ENCODE measurements around the gene RNU6-1.

Gene RNU6-1

DNA sequence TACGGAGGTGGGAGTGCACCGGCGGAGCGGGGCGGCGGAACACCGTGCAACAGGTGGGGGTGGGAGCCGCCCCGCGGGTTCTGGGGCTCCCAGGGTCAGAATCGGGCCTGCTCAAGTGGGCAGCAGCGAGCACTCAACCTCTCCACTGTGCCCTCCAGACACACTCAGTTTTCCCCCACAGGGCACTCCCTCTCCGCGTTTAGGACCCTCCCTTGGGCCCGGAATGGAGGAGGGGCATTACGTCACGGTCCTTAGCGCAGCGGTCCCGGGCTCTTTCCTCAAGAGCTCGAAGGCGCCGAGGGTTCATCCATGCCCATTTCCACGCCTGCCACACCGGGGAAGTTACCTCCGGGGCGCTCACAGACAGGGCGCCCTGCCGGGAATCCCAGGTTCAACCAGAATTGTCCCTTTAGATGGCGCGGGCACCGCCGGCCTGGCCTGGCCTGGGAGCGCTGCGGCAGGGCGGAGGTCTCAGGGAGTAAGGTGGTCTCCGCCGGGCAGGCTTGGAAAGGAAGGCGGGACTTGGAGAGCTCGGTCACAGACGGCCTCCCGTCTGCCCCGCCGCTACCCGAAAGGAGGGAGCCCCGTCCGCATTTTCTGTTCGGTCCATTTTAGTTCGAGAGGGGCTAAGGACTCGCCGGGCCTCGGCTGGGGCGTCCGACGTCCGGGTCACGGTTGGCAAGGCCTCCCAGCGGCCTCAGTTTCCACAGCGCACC is 5.1 kb downstream of the RNU6-1 start:
- FAIRE-seq (no peak), DNase-seq (ENCODE audit: insufficient read length, low spot score) (no peak)

GRCh38 chr15:67833710-67834511 is 5.9 kb downstream of the RNU6-1 start:
- DNase-seq (ENCODE audit: insufficient read length, low spot score), result no peak
- FAIRE-seq, result peak; percentile 85

- FAIRE-seq (no peak), DNase-seq (ENCODE audit: insufficient read length, low spot score) (no peak)
Observed at GRCh38 chr15:67832897-67833709, 6.7 kb downstream of the RNU6-1 start.

GRCh38 chr15:67832031-67832551 is 7.8 kb downstream of the RNU6-1 start:
- FAIRE-seq (no peak), DNase-seq (ENCODE audit: insufficient read length, low spot score) (no peak)

GRCh38 chr15:67831363-67831762 is 8.5 kb downstream of the RNU6-1 start:
- DNase-seq (ENCODE audit: insufficient read length, low spot score), result no peak
- FAIRE-seq, result no peak

- DNase-seq (ENCODE audit: insufficient read length, low spot score) (no peak), FAIRE-seq (no peak)
Observed at GRCh38 chr15:67829647-67830504, 10.0 kb downstream of the RNU6-1 start.

GRCh38 chr15:67828969-67829646 is 10.7 kb downstream of the RNU6-1 start:
- FAIRE-seq (no peak), DNase-seq (ENCODE audit: insufficient read length, low spot score) (no peak)

DNA sequence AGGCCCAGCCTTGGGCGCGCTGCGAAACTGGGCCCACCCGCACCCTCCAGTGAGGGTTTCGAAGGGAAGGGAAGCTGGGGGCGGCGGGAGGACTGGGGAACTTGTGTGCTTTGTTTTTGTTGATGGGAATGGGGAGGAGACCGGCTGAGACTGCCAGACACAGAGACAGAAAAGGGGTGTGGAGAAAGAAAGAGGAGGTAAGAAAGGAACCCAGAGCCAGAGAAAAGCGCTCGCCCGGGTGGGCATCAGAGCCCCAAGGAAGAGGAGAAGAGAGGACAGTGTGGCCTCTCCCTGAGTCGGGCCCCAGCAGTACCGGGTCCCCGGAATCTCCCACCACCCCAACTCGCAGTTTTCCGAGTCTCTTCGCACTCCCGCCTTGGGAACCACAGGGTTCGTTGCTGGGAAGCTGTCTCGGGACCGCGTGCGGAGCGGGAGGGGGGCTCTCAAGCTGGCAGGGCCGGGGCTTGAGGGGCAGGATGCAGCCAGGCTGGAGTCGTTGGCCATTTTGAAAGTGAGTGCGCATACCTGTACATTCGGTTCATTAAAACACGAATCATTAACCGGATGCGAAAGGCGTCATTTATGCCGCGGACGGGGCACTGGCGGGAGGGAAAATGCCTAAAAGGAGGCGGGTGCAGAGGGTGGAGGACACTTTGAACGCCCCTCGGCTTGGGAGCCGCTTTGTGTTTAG is 11.4 kb downstream of the RNU6-1 start:
- DNase-seq (ENCODE audit: insufficient read length, low spot score), result no peak
- FAIRE-seq, result no peak

DNA sequence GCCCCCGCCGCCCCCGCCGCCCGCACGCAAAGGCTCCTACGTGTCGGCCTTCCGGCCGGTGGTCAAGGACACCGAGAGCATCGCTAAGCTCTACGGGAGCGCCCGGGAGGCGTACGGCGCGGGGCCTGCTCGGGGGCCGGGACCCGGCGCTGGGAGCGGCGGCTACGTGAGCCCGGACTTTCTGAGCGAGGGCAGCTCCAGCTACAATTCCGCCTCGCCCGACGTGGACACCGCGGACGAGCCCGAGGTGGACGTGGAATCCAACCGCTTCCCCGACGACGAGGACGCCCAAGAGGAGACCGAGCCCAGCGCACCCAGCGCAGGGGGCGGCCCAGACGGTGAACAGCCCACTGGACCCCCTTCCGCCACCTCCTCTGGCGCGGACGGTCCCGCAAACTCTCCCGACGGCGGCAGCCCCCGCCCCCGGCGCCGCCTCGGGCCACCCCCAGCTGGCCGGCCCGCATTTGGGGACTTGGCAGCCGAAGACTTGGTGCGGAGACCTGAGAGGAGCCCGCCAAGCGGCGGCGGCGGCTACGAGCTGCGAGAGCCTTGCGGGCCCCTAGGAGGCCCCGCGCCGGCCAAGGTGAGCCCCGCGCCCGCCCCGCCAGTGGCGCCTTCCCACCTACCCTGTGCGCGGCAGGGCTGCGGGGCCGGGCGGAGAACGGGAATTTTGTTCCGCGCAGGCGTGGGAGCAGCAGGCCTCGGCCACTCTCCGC is 12.1 kb downstream of the RNU6-1 start:
- no peak for FAIRE-seq

GRCh38 chr15:67826717-67827561 is 12.9 kb downstream of the RNU6-1 start:
- FAIRE-seq, result no peak

More for the DNA sequence above, 12.1 kb downstream of the RNU6-1 start:
- no peak for DNase-seq (ENCODE audit: insufficient read length, low spot score)

GRCh38 chr15:67825881-67826716 is 13.7 kb downstream of the RNU6-1 start:
- FAIRE-seq (peak; percentile 65), DNase-seq (ENCODE audit: insufficient read length, low spot score) (no peak)

More at GRCh38 chr15:67826717-67827561, 12.9 kb downstream of the RNU6-1 start:
- no peak for DNase-seq (ENCODE audit: insufficient read length, low spot score)

DNA sequence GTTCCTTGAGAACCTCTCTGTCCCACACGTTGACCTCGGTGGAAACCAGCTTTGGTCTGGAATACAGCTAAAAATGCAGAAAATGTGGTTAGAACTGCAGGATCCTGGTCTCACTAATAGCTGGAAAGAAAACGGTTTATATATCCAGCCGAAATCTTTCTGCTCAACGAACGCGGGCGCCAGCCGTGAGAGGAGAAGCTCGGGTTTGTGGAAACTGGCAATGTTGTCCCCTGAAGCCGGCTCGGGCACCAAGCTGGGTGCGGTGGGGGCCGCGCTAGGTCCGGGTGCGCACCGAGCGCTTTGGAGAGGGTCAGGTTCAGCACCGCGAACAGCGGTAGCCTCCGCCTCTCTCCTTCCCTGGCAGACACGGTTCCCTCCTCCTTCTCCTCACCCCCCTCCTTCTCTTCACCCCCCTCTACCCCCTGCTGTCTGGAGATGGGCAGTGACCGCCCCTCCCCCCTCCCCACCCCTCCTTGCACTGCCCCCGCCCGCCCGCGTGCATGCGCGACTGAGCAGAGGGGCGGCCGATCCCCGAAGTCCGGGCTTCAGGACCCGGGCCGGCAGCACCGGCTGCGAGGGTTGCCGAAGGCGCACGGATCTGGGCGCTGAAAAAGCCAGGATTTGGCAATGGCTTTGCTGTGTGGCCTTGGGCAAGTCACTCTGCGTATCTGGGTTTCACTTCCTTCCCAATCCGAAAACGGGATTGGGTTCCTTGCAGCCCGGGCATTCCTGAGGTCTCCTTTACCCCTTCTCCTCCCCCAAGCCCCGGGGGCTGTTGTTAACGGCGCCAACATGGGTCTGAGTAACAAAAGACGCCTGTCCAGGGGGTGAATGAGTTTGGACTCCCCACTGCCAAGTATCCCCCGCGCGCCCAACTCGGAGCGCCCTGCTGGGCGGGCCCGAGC is 14.6 kb downstream of the RNU6-1 start, which contains the start of gene SKOR1:
SKOR1 (plus strand) TSS at position 534 of the 905 bp plus-strand sequence; CDS start at position 628, 94 bp downstream.
- FAIRE-seq (no peak), DNase-seq (ENCODE audit: insufficient read length, low spot score) (no peak)

DNA sequence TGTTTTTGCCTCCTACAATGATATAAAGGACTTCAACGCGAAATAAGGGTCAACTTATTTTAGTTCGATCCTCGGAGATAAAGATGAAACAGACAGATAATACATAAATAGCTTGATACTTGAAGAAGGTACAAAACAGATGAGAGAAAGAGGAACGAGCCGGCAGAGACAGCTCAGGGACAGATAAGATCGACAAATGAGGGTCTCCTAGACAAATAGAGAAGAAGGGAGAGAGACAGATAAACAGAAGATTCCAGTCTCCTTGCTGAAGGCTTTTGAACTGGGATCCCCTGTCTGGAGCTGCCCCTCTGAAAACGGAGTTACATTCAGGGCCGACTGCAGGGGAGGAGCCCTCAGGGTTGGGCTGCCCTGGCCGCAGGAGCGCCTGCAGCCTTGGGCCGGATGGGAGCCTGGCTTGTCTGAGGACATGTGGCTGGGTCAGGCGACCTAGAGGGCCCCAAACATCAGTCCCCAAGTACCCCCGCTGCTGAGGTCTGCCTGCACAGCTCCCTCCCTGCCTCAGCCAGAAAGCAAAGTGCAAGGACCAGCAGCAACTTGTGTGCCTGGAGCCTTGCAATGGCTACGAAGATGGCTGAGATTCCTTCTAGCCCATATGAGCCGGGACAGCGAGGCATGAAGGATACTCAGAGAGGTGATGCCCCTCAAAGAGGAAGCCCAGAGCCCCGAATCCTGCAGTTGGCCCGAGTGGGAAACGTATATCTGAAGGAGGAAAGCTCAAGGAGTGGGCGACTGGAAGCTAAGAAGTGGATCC is 15.5 kb downstream of the RNU6-1 start:
- DNase-seq (ENCODE audit: insufficient read length, low spot score) (no peak), FAIRE-seq (no peak)
